Stimulated activated naive B cell treated with anti-CD40 and anti-IgM and Interleukin-4, amounts not matched to agents 10 μg/mL and 1 μg/mL and 100 μg/mL, for 72 hours (primary cell): ENCODE measurements around the gene PLSCR2.

Source experiments
- ATAC-seq, 2 donors: fragments of 150-1000 bp; cut with Tn5 transposase; replicated peaks; 2 replicates each; pipeline ENCODE4 v1.10.0; 2021; ENCODE audit warnings: moderate library complexity in 1 of 2
- DNase-seq: peaks from one replicate; pipeline ENCODE4 v3.0.0; 2021
- H3K27ac Mint-ChIP-seq: one replicate; pipeline ENCODE4 v1.8.0; 2022; ENCODE audit warnings: mild to moderate bottlenecking, mixed read lengths
- H3K27me3 Mint-ChIP-seq, 2 donors: one replicate each; pipeline ENCODE4 v1.8.0; 2022; ENCODE audit warnings: mixed read lengths in 2 of 2
- H3K36me3 Mint-ChIP-seq, 2 donors: one replicate each; pipeline ENCODE4 v1.8.0; 2022; ENCODE audit warnings: mixed read lengths in 2 of 2, mild to moderate bottlenecking in 1 of 2
- H3K4me1 Mint-ChIP-seq, 2 donors: one replicate each; pipeline ENCODE4 v1.8.0; 2022; ENCODE audit warnings: mixed read lengths in 2 of 2, mild to moderate bottlenecking in 1 of 2
- H3K4me3 Mint-ChIP-seq, 2 donors: one replicate each; pipeline ENCODE4 v1.8.0; 2022; ENCODE audit warnings: mild to moderate bottlenecking in 2 of 2, mixed read lengths in 2 of 2, moderate library complexity in 1 of 2
- H3K9me3 Mint-ChIP-seq, 2 donors: one replicate each; pipeline ENCODE4 v1.8.0; 2022; ENCODE audit warnings: mixed read lengths in 2 of 2, mild to moderate bottlenecking in 1 of 2

The PLSCR2 gene, protein sequence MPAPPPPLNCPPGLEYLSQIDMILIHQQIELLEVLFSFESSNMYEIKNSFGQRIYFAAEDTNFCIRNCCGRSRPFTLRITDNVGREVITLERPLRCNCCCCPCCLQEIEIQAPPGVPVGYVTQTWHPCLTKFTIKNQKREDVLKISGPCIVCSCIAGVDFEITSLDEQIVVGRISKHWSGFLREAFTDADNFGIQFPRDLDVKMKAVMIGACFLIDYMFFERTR

GRCh38 chr3:146469150-146470017 is at the start of gene PLSCR2:
PLSCR2 (minus strand) TSS chr3:146469561; CDS start chr3:146459904, 9,657 bp downstream.
- Mint-ChIP-seq H3K4me3 (peak within 1 kb of the TSS; percentile 85 to 88), H3K4me1 (peaks cover 0 to 14% of the 10 kb centered on the region in 2 donors), H3K27me3 (peaks cover 0 to 2% of the 10 kb centered on the region in 2 donors), H3K27ac (peak within 1 kb of the TSS; percentile 88), H3K9me3 (no peaks in the 10 kb centered on the region), H3K36me3 (no peaks in the 10 kb centered on the region)
- ATAC-seq (peak; percentile 99), DNase-seq (peak; percentile 81)

- peaks cover 5 to 20% of the 10 kb centered on the region in 2 donors for H3K36me3 Mint-ChIP-seq
- H3K27me3 Mint-ChIP-seq: no peaks in the 10 kb centered on the region
- H3K9me3 Mint-ChIP-seq: no peaks in the 10 kb centered on the region
- ATAC-seq: no peak
- no peak overlapping the region for H3K4me3 Mint-ChIP-seq
- no peak for DNase-seq
- H3K4me1 Mint-ChIP-seq: no peaks in the 10 kb centered on the region
- H3K27ac Mint-ChIP-seq: no peak overlapping the region
These were observed 48.5 kb upstream of the PLSCR2 start for GRCh38 chr3:146517684-146518435.

DNA sequence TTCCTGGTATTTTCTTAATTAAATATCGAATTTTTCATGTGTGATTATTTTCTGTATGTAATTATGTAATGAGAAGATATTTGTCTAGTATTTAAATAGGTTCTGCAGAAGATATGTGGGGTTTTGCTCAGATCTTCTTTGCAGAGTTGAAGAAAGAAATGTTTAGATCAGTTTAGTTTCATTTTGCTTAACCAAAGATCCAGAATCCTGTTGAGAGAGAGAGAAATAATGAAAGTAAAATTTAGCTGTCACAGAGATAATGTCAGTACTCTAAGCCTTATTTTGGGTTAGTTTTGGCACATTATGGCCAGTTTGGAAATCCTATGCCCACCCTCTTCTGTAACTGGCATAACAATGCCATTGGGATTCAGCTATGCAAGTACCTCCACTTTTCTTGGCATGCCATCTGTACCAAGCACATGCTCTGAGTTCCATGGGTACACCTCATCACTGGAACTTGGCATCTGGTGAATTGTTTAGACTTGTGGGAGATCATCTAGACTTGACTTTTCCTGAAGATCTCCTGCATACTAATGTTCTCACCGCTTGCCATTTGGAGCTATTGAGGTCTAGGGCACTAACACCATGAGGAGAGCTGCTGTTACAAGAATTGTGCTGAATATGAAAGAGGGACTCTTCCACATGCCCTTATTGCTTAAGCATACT is 44.2 kb upstream of the PLSCR2 start:
- no peaks in the 10 kb centered on the region for H3K4me1 Mint-ChIP-seq
- no peak overlapping the region for H3K4me3 Mint-ChIP-seq
- no peak for DNase-seq
- H3K9me3 Mint-ChIP-seq: no peaks in the 10 kb centered on the region
- H3K27ac Mint-ChIP-seq: no peak overlapping the region
- no peaks in the 10 kb centered on the region for H3K27me3 Mint-ChIP-seq
- H3K36me3 Mint-ChIP-seq: peaks cover 8 to 10% of the 10 kb centered on the region in 2 donors
- ATAC-seq: no peak

DNA sequence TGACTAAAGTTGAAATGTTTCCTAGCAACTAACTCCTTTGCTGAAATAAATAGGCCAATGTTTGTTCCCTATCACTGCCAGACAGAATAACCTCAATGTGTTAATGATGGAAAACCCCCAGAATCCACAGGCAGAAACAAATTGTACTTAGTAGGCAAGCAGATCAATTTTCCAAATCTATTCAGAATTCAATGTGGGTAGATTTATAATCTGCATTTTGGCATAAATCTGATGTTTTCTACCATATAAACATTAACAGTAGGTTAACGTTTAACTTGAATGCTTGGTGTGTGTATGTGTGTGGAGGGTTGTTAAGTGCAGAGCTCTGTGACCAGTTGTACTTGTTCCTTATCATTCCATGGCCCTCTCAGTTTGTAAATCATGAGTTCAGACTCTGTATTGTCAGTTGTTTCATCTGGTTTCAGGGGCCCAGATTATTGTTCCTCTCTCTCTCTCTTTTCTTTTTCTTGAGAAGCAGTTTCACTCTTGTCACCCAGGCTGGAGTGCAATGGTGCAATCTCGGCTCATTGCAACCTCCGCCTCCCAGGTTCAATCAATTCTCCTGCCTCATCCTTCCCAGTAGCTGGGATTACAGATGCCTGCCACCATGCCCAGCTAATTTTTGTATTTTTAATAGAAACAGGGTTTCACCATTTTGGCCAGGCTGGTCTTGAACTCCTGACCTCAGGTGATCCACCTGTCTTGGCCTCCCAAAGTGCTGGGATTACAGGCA is 42.2 kb upstream of the PLSCR2 start:
- H3K4me1 Mint-ChIP-seq: peaks cover 0 to 1% of the 10 kb centered on the region in 2 donors
- no peaks in the 10 kb centered on the region for H3K27me3 Mint-ChIP-seq
- ATAC-seq (no peak), DNase-seq (no peak)
- no peaks in the 10 kb centered on the region for H3K9me3 Mint-ChIP-seq
- no peak overlapping the region for H3K4me3 Mint-ChIP-seq
- no peak overlapping the region for H3K27ac Mint-ChIP-seq
- peaks cover 5 to 6% of the 10 kb centered on the region in 2 donors for H3K36me3 Mint-ChIP-seq

- ATAC-seq (no peak), DNase-seq (no peak)
- H3K27me3 Mint-ChIP-seq: no peaks in the 10 kb centered on the region
- peaks cover 0 to 6% of the 10 kb centered on the region in 2 donors for H3K4me1 Mint-ChIP-seq
- H3K36me3 Mint-ChIP-seq: peaks cover 3 to 4% of the 10 kb centered on the region in 2 donors
- no peak overlapping the region for H3K4me3 Mint-ChIP-seq
- H3K27ac Mint-ChIP-seq: no peak overlapping the region
- H3K9me3 Mint-ChIP-seq: peaks cover 0 to 5% of the 10 kb centered on the region in 2 donors
These were observed 38.2 kb upstream of the PLSCR2 start for GRCh38 chr3:146507331-146508120.

DNA sequence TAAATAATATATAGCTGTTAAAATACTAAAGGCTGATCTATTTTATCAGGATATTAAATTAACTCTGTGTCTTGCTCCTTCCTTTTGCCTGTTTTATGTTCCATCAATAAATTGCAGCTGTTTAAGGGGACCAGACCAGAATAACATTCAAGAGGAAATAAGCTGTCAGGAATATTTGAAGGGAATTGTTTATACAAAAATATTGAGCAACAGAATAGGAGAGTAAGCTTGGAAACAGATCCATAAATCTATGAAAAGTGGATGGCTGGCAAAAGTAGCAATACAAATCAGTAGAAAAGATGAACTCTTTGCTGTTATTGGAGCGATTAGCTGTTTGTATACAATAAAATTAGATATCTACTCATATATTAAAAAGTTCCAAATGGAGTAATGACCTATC is 36.2 kb upstream of the PLSCR2 start:
- H3K27ac Mint-ChIP-seq: no peak overlapping the region
- no peak for ATAC-seq
- H3K4me1 Mint-ChIP-seq: peaks cover 0 to 6% of the 10 kb centered on the region in 2 donors
- H3K4me3 Mint-ChIP-seq: no peak overlapping the region
- H3K9me3 Mint-ChIP-seq: peaks cover 0 to 5% of the 10 kb centered on the region in 2 donors
- H3K36me3 Mint-ChIP-seq: peaks cover 0 to 4% of the 10 kb centered on the region in 2 donors
- no peak for DNase-seq
- H3K27me3 Mint-ChIP-seq: no peaks in the 10 kb centered on the region

- Mint-ChIP-seq H3K4me3 (no peak overlapping the region), H3K36me3 (peaks cover 0 to 4% of the 10 kb centered on the region in 2 donors), H3K27me3 (no peaks in the 10 kb centered on the region), H3K4me1 (peaks cover 0 to 6% of the 10 kb centered on the region in 2 donors), H3K9me3 (peaks cover 0 to 5% of the 10 kb centered on the region in 2 donors), H3K27ac (no peak overlapping the region)
- DNase-seq (no peak), ATAC-seq (no peak)
These were observed 35.3 kb upstream of the PLSCR2 start for GRCh38 chr3:146504498-146505197.

DNA sequence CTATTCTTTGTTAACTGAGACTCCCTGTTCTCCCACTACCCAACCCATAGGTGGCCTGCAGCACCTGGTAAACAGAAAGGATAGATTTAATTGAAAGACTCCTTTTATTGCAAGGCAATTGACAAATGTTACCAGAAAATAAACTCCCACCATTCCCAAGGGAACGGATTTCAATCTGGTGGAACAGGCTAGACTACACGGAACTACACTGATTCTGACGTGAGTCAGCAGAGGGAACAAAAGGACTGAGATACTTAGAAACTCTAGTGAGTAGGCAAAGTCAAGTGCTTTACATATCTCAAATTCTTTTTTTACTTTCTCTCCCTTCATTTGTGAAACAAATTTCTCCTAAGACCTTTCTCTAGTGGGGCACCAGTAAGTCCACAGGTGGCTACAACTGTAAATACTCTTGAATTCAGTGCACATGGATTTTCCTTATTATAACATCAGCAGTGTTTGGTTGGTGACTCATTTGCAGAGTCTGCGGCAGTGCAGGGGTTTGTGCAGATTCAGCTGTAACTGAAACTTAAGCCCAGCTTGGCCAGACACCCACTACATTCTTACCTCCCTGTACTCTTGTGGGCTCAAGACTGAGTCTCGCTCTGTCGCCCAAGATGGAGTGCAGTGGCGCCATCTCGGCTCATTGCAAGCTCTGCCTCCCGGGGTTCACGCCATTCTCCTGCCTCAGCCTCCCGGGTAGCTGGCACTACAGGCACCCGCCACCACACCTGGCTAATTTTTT is 34.3 kb upstream of the PLSCR2 start:
- Mint-ChIP-seq H3K4me3 (no peak overlapping the region), H3K27ac (no peak overlapping the region), H3K9me3 (peaks cover 0 to 5% of the 10 kb centered on the region in 2 donors), H3K4me1 (peaks cover 0 to 6% of the 10 kb centered on the region in 2 donors), H3K27me3 (no peaks in the 10 kb centered on the region), H3K36me3 (peaks cover 0 to 4% of the 10 kb centered on the region in 2 donors)
- DNase-seq (peak; percentile 9), ATAC-seq (peak; percentile 77 to 89)

- Mint-ChIP-seq H3K9me3 (peaks cover 0 to 5% of the 10 kb centered on the region in 2 donors), H3K27me3 (no peaks in the 10 kb centered on the region), H3K4me3 (no peak overlapping the region), H3K27ac (no peak overlapping the region), H3K36me3 (peaks cover 0 to 4% of the 10 kb centered on the region in 2 donors), H3K4me1 (peaks cover 0 to 6% of the 10 kb centered on the region in 2 donors)
- DNase-seq (no peak), ATAC-seq (no peak)
These were observed 33.6 kb upstream of the PLSCR2 start for GRCh38 chr3:146502887-146503460.

- H3K9me3 Mint-ChIP-seq: peaks cover 5% of the 10 kb centered on the region in 2 donors
- DNase-seq: no peak
- peak; percentile 58 to 76 for ATAC-seq
These were observed 32.4 kb upstream of the PLSCR2 start for GRCh38 chr3:146501752-146502151.

GRCh38 chr3:146499701-146500100 is 30.3 kb upstream of the PLSCR2 start:
- H3K4me3 Mint-ChIP-seq: no peak overlapping the region
- no peaks in the 10 kb centered on the region for H3K4me1 Mint-ChIP-seq
- DNase-seq (no peak), ATAC-seq (no peak)
- peaks cover 5% of the 10 kb centered on the region in 2 donors for H3K9me3 Mint-ChIP-seq
- H3K36me3 Mint-ChIP-seq: peaks cover 0 to 4% of the 10 kb centered on the region in 2 donors
- H3K27me3 Mint-ChIP-seq: peaks cover 0 to 2% of the 10 kb centered on the region in 2 donors
- H3K27ac Mint-ChIP-seq: no peak overlapping the region

More at GRCh38 chr3:146501752-146502151, 32.4 kb upstream of the PLSCR2 start:
- Mint-ChIP-seq H3K27ac (no peak overlapping the region), H3K4me3 (no peak overlapping the region), H3K27me3 (no peaks in the 10 kb centered on the region), H3K36me3 (peaks cover 0 to 4% of the 10 kb centered on the region in 2 donors), H3K4me1 (peaks cover 0 to 6% of the 10 kb centered on the region in 2 donors)
